ENCODE measurements around the gene NFX1. TPM values are rescaled to one million over a fixed set of nuclear protein-coding genes. Genes with fewer than 3 reads are reported as not detected.
A peak's percentile ranks its signal among the peaks of the same experiment; 100 is the strongest.
"Not testable (repeated sequence)": the region's sequence is repeated elsewhere in the genome, so short reads cannot be mapped to it uniquely, and the experiment has no call there.

NFX1 gene
- total RNA-seq, 4 donors from 2014 or later: 17.7 to 61.6 (median 50.2) TPM

- intact Hi-C loops (cut with DNase I; ENCODE audit: low total_unique reads); H3K27me3 ChIP-seq: not testable (repeated sequence)
- in situ Hi-C loops (cut with MboI; ENCODE audit: low pct_ligation_motif_present in 1 of 4, low pct_unique_long_range_greater_than_20kb in 1 of 4, low sequenced_read_pairs in 3 of 4): loop anchor here in 1 of 4 donors (25.0 kb wide), 1 partner anchor 126 kb away; the partner anchor contains the start of gene ANKRD18B
Observed at GRCh38 chr9:33386641-33386996, 96.3 kb downstream of the NFX1 start.

GRCh38 chr9:33386998-33387397, 96.7 kb downstream of the NFX1 start:
- H3K9me3 ChIP-seq; intact Hi-C loops (cut with DNase I; ENCODE audit: low total_unique reads); H3K4me3 ChIP-seq; DNase-seq; H3K27ac ChIP-seq; H3K36me3 ChIP-seq; H3K27me3 ChIP-seq: not testable (repeated sequence)
- 91% methylated on average over 8 of the region's 9 CpGs; no CpG with 5 or more reads in 1 of the 2 donors for WGBS, 2 donors (ENCODE audit: low coverage in 1 of 2)
- in situ Hi-C loops (cut with MboI; ENCODE audit: low pct_ligation_motif_present in 1 of 4, low pct_unique_long_range_greater_than_20kb in 1 of 4, low sequenced_read_pairs in 3 of 4): loop anchor here in 1 of 4 donors (25.0 kb wide), 1 partner anchor 125 kb away; the partner anchor contains the start of gene ANKRD18B
- peaks cover 0 to 14% (median 12%) of the 10 kb centered on the region in 4 donors for H3K4me1 ChIP-seq

More at GRCh38 chr9:33386641-33386996, 96.3 kb downstream of the NFX1 start:
- H3K9me3 ChIP-seq, H3K4me3 ChIP-seq, H3K27ac ChIP-seq, H3K36me3 ChIP-seq, DNase-seq: not testable (repeated sequence)
- peaks cover 0 to 11% (median 8%) of the 10 kb centered on the region in 4 donors for H3K4me1 ChIP-seq
- WGBS, 2 donors (ENCODE audit: low coverage in 1 of 2): 89% methylated on average over 10 of the region's 14 CpGs; no CpG with 5 or more reads in 1 of the 2 donors

- H3K4me1 ChIP-seq: peaks cover 0 to 23% (median 14%) of the 10 kb centered on the region in 4 donors
- H3K27ac ChIP-seq: no peak overlapping the region
- in situ Hi-C loops (cut with MboI; ENCODE audit: low pct_ligation_motif_present in 1 of 4, low pct_unique_long_range_greater_than_20kb in 1 of 4, low sequenced_read_pairs in 3 of 4): loop anchor here in 1 of 4 donors (25.0 kb wide), 1 partner anchor 124 kb away; the partner anchor contains the start of gene ANKRD18B
- no peaks in the 10 kb centered on the region for H3K27me3 ChIP-seq
- no peak overlapping the region for H3K4me3 ChIP-seq
- intact Hi-C loops (cut with DNase I; ENCODE audit: low total_unique reads): no loop called here
- WGBS, 2 donors (ENCODE audit: low coverage in 1 of 2): 69 to 82% methylated on average over 5 to 15 of the region's 15 CpGs
- no peaks in the 10 kb centered on the region for H3K36me3 ChIP-seq
- no peak for DNase-seq
- TF ChIP-seq EP300 (IDR thresholded peaks at IDR 0.05; ENCODE audit: low read depth) (no peak), POLR2AphosphoS5 (IDR thresholded peaks at IDR 0.05) (no peak), CTCF (IDR thresholded peaks at IDR 0.05) (no peak), POLR2A (IDR thresholded peaks at IDR 0.05) (no peak)
- H3K9me3 ChIP-seq: no peaks in the 10 kb centered on the region
Observed at GRCh38 chr9:33388110-33388994, 98.0 kb downstream of the NFX1 start.

- DNase-seq: peak; percentile 73
- WGBS, 2 donors (ENCODE audit: low coverage in 1 of 2): 35% methylated on average over 3 of the region's 9 CpGs; no CpG with 5 or more reads in 1 of the 2 donors
- Histone ChIP-seq H3K27ac (peak overlapping the region; percentile 73 to 84 (median 84)), H3K4me3 (peak overlapping the region in 1 of 4 donors; percentile 26), H3K4me1 (peaks cover 0 to 30% (median 20%) of the 10 kb centered on the region in 4 donors)
- H3K36me3 ChIP-seq; H3K9me3 ChIP-seq; H3K27me3 ChIP-seq; intact Hi-C loops (cut with DNase I; ENCODE audit: low total_unique reads): not testable (repeated sequence)
- in situ Hi-C loops (cut with MboI; ENCODE audit: low pct_ligation_motif_present in 1 of 4, low pct_unique_long_range_greater_than_20kb in 1 of 4, low sequenced_read_pairs in 3 of 4): loop anchor here in 1 of 4 donors (25.0 kb wide), 1 partner anchor 121 kb away; the partner anchor contains the start of gene ANKRD18B
- TF ChIP-seq POLR2AphosphoS5 (IDR thresholded peaks at IDR 0.05): peak in 1 of 3 donors; percentile 41
Observed at GRCh38 chr9:33391111-33391771, 100.9 kb downstream of the NFX1 start.

- 48 to 60% methylated on average over 2 to 7 of the region's 7 CpGs for WGBS, 2 donors (ENCODE audit: low coverage in 1 of 2)
- intact Hi-C loops (cut with DNase I; ENCODE audit: low total_unique reads); H3K9me3 ChIP-seq; H3K27me3 ChIP-seq; H3K4me3 ChIP-seq; H3K36me3 ChIP-seq: not testable (repeated sequence)
- in situ Hi-C loops (cut with MboI; ENCODE audit: low pct_ligation_motif_present in 1 of 4, low pct_unique_long_range_greater_than_20kb in 1 of 4, low sequenced_read_pairs in 3 of 4): loop anchor here in 1 of 4 donors (25.0 kb wide), 1 partner anchor 120 kb away; the partner anchor contains the start of gene ANKRD18B
- H3K27ac ChIP-seq: peak overlapping the region; percentile 17 to 84 (median 49)
- peak; percentile 49 for DNase-seq
- peaks cover 0 to 30% (median 20%) of the 10 kb centered on the region in 4 donors for H3K4me1 ChIP-seq
- TF ChIP-seq POLR2A (IDR thresholded peaks at IDR 0.05) (peak; percentile 22), POLR2AphosphoS5 (IDR thresholded peaks at IDR 0.05) (peak in 1 of 3 donors; percentile 22)
Observed at GRCh38 chr9:33392591-33393021, 102.3 kb downstream of the NFX1 start.

All from transverse colon (tissue), 4 donors.